Measurements from ENCODE around the gene KLF1.

The KLF1 gene

DNA sequence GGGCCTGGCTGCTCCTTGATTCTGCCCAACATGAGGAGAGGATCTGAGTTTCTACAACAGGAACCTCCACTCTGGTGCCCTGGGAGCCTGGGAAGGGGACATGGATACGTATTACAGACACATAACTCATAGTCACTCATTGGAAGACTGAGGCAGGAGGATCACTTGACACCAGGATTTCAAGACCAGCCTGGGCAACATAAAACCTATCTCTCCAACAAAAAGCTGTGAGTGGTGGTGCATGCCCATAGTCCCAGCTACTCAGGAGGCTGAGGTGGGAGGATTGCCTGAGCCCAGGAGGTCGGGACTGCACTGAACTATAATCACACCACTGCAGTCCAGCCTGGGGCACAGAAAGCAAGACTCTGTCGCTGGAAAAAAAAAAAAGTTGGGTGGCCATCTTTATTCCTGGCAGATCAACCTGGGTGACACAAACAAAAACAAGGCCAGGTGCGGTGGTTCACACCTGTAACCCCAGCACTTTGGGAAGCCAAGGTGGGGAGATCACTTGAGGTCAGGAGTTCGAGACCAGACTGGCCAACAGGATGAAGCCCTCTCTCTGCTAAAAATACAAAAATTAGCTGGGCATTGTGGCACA, 1.1 kb upstream of the KLF1 start:
- H3K27ac ChIP-seq, result no peak overlapping the region
- TF ChIP-seq CTCF (IDR thresholded peaks at IDR 0.05), result no peak
- TF ChIP-seq ZFX (IDR thresholded peaks at IDR 0.05; ENCODE audit: borderline replicate concordance), result no peak

GRCh38 chr19:12886651-12886968, 391 bp downstream of the KLF1 start:
- TF ChIP-seq CTCF (IDR thresholded peaks at IDR 0.05) (no peak), ZFX (IDR thresholded peaks at IDR 0.05; ENCODE audit: borderline replicate concordance) (no peak)
- H3K27ac ChIP-seq, result no peak overlapping the region

DNA sequence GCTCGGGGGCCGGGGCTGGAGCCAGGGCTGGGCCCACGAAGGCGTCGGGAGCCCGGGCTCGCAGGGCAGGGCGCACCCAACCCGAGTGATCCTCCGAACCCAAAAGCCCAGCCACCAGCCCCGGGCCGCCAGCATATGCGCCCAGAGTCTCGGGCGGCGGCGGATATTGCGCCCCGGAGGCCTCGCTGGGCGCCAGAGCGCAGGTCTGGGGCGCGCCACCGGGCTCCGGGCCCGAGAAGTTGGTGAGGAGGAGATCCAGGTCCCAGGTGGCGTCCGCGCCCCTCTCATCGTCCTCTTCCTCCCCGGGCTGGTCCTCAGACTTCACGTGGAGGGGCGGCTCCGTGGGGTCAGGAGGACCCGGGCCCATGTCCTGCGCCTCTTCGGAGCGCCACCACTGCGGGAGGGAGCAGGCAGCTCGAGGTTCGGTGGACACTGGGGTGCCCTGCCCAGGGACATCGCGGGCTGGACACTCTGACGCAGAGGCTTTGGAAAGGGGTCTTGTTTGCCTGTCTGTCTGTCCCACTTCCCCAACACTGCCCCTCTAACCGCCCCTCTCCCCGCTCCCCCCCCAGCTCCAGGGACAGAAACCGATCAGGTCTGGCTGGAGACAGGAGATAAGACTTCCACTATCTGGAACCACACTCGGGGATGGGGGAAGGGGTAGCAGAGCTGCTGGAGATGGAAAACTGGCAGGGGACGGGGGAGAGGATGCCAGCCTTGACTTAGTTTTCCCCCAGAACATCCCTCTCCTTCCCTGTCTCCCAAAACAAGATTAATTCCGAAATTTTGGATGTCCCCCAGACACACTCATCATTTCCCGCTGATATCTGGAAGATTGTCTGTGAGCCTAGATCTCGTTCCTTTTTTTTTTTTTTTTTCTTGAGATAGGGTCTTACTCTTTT, 1.0 kb downstream of the KLF1 start:
- TF ChIP-seq ZFX (IDR thresholded peaks at IDR 0.05; ENCODE audit: borderline replicate concordance), result no peak
- TF ChIP-seq CTCF (IDR thresholded peaks at IDR 0.05), result peak; percentile 23; the same call in 1 of the 2 replicates

DNA sequence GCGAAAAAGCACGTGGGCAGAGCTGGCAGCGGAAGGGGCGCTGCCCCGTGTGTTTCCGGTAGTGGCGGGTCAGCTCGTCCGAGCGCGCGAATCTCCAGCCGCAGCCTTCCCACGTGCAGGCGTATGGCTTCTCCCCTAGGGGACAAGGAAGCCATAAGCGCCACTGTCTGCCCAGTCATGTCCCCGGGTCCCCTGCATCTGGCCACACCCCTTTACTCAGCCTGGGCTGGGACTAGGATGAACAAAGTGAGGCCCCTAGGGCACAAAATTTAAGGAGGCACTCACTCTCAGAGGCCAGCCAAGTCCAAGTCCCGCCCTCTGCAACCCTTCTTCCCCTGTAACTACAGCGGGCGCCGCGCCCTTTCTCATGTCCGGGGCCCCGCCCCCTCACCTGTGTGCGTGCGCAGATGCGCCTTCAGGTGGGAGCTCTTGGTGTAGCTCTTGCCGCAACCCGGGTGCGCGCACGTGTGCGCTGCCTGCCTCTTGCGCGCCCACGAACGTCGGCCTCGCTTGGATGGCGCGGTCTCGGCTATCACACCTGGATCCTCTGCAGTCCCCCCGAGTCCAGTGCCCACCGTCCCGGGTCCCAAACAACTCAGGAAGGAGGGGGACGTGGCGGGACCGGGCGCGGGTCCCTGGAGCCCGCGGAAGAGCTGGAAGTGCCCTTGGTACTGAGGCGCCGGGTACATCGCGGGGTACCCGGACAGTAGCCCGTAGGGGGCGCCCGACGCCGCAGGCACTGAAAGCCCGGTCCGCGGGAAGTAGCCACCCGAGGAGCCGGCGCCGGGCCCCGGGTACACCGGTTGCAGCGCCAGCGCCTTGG, 1.9 kb downstream of the KLF1 start:
- peak overlapping the region; percentile 67 for H3K27ac ChIP-seq
- peak; percentile 69 for TF ChIP-seq CTCF (IDR thresholded peaks at IDR 0.05)
- no peak for TF ChIP-seq ZFX (IDR thresholded peaks at IDR 0.05; ENCODE audit: borderline replicate concordance)

More for the DNA sequence above, 1.0 kb downstream of the KLF1 start:
- peak overlapping the region; percentile 67 for H3K27ac ChIP-seq

DNA sequence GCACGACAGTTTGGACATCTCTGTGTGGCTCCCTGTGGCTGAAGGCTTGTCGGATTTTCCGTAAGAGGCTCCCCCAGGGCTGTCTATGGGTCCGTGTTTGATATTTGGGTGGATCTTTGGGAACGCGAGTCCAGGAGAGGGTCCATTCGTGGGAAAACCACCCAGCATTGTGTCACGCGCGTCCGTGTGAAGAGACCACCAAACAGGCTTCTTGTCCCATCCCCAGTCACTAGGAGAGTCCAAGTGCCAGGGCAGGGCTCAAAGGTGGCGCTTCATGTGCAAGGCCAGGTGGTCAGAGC, 2.4 kb downstream of the KLF1 start:
- H3K27ac ChIP-seq, result peak overlapping the region; percentile 67
- TF ChIP-seq ZFX (IDR thresholded peaks at IDR 0.05; ENCODE audit: borderline replicate concordance), result no peak
- no peak for TF ChIP-seq CTCF (IDR thresholded peaks at IDR 0.05)

DNA sequence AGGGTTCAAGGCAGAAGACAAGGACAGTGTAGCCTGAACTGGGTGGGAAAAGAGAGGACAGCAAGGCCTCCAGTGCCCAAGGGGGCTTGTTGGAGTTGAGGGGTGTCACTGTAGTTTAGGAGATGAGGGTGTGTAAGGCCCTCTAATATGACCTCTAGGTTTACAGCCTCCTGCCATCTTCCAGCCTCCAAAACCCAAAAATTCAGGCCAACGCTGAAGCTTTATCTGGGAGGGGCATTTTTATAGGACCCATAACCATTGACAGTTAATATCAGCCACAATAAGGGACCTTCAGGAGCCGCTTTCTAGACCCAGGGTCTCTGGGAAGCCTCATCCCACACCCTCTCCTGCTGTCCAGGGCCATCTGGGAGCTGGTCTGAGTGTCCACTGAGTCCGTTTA, 2.8 kb downstream of the KLF1 start:
- peak overlapping the region; percentile 67; the same call in 1 of the 2 replicates for H3K27ac ChIP-seq
- no peak for TF ChIP-seq ZFX (IDR thresholded peaks at IDR 0.05; ENCODE audit: borderline replicate concordance)
- TF ChIP-seq CTCF (IDR thresholded peaks at IDR 0.05), result no peak
